ENCODE measurements around the gene PSMD12. TPM values are rescaled to one million over a fixed set of nuclear protein-coding genes. Genes with fewer than 3 reads are reported as not detected.

The PSMD12 gene
- total and polyA plus RNA-seq, 2 donors (not counting 3 experiments of a cell fraction or from before 2014, with no cell fraction given) = 14.1 to 73.0 TPM

GRCh38 chr17:67379251-67379630 is 12.9 kb upstream of the PSMD12 start:
- peak overlapping the region; percentile 20 for H2AFZ ChIP-seq (ENCODE audit: low read depth, low read length)
- peak overlapping the region; percentile 52 for H3K27ac ChIP-seq (ENCODE audit: insufficient read depth, low read depth, low read length)
- H3K79me2 ChIP-seq (ENCODE audit: control insufficient read depth, insufficient read depth, low read length) = no peaks in the 10 kb centered on the region
- no peaks in the 10 kb centered on the region for H4K20me1 ChIP-seq (replicated peaks; ENCODE audit: control insufficient read depth, extremely low read depth, insufficient read depth, low read length)
- H3K4me3 ChIP-seq (replicated peaks in 1 of 3; ENCODE audit: insufficient read depth in 1 of 3, low read depth in 1 of 3, low read length in 3 of 3) = no peak overlapping the region
- peaks cover 14% of the 10 kb centered on the region for H3K4me1 ChIP-seq (ENCODE audit: control insufficient read depth, extremely low read depth, insufficient read depth, low read length)
- intact Hi-C loops (cut with micrococcal nuclease) (loop anchor here (1.0 to 5.0 kb wide), 4 partner anchors 44 to 398 kb away; no protein-coding TSS in a partner anchor), dilution Hi-C loops (cut with MboI; ENCODE audit: extremely low pct_ligation_motif_present, low sequenced_read_pairs) (no loop called here)
- DNase-seq (ENCODE audit: low read depth, low spot score) = no peak
- no peak for FAIRE-seq
- no peaks in the 10 kb centered on the region for H3K9me1 ChIP-seq (replicated peaks; ENCODE audit: control insufficient read depth, extremely low read depth, insufficient read depth, low read length)
- TF ChIP-seq EZH2 (IDR thresholded peaks at IDR 0.05; ENCODE audit: borderline replicate concordance, low read depth, low read length, severe bottlenecking) (no peak), JUN (IDR thresholded peaks at IDR 0.05; ENCODE audit: borderline replicate concordance, insufficient read depth, insufficient read length, low read depth) (no peak), CTCF (IDR thresholded peaks at IDR 0.05; ENCODE audit: extremely low read depth in 1 of 2, insufficient read depth in 1 of 2, low read depth in 1 of 2, low read length in 2 of 2) (no peak), POLR2AphosphoS5 (IDR thresholded peaks at IDR 0.05; ENCODE audit: insufficient read depth, low read depth, low read length) (no peak)
- no peak overlapping the region for H3K9ac ChIP-seq (replicated peaks; ENCODE audit: extremely low read depth, insufficient read depth, low read length)
- CTCF ChIA-PET = interaction anchor here (0.6 to 10.9 kb wide), 30 partner anchors 9 to 339 kb away, joined by 3 to 295 read pairs (median 4); partner anchors contain the start of genes HELZ and PSMD12
- BruUV-seq (replicated peaks) = no TSS peak
- POLR2A ChIA-PET = no interaction called here
- H3K36me3 ChIP-seq (ENCODE audit: control insufficient read depth in 2 of 2, extremely low read depth in 1 of 2, insufficient read depth in 2 of 2, low read length in 2 of 2) = no peaks in the 10 kb centered on the region
- no peaks in the 10 kb centered on the region for H3K27me3 ChIP-seq (ENCODE audit: control insufficient read depth in 2 of 2, insufficient read depth in 2 of 2, low read length in 2 of 2)
- peak overlapping the region; percentile 53 for H3K4me2 ChIP-seq (ENCODE audit: insufficient read depth, low read length)
- no peaks in the 10 kb centered on the region for H3K9me3 ChIP-seq (replicated peaks; ENCODE audit: control insufficient read depth, insufficient read depth, low read length)
